Mesodermal cell (in vitro differentiated cells): Measurements from ENCODE around the gene OR51D1.

Experiments used
- H3K27ac ChIP-seq: 2 replicates; pipeline ENCODE4 v1.7.0; 2013; ENCODE audit warnings: mild to moderate bottlenecking, low read depth, low read length, moderate library complexity; ENCODE audit not compliant: severe bottlenecking
- H3K36me3 ChIP-seq: 2 replicates; pipeline ENCODE4 v1.7.1; 2013; ENCODE audit warnings: mild to moderate bottlenecking, low read length, moderate library complexity; ENCODE audit not compliant: control insufficient read depth, insufficient read depth
- H3K4me1 ChIP-seq: one replicate; pipeline ENCODE4 v1.7.1; 2013; ENCODE audit warnings: mild to moderate bottlenecking, low read length; ENCODE audit not compliant: insufficient read depth, control insufficient read depth, poor library complexity, severe bottlenecking
- H3K4me3 ChIP-seq: 2 replicates; pipeline ENCODE4 v1.7.0; 2013; ENCODE audit warnings: low read length, control low read depth, mild to moderate bottlenecking; ENCODE audit not compliant: insufficient read depth, poor library complexity, severe bottlenecking; ENCODE audit errors: extremely low read depth
- H3K9me3 ChIP-seq: 2 replicates; pipeline ENCODE4 v1.7.1; 2013; ENCODE audit warnings: mild to moderate bottlenecking, low read length, moderate library complexity; ENCODE audit not compliant: control insufficient read depth
- WGBS, 2 experiments: methylation state at CpG; one replicate each; pipeline ENCODE4 v1.1.5; 2013; ENCODE audit warnings: missing lambda C conversion rate in 2 of 2; ENCODE audit not compliant: insufficient coverage in 2 of 2; 5-methylcytosine and 5-hydroxymethylcytosine counted together

OR51D1 gene

DNA sequence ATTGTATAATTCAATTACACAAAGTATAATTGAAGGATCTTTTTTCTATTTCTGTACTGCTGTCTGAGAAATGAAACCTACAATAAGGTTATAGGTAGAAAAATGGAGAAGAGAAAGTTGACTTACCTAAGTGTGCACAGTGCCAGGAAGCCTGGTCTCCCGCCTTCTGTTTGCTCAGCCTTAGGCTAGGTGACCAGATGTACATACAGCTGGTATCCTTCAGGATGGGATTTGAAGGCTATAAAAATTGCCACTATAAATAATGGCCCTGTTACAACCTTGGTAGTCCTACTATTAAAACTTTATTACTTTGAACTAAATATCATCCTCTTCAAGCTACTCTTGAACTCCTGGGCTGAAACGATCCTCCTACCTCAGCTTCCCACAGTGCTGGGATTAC, 40.7 kb downstream of the OR51D1 start:
- 88 to 100% methylated on average over 1 of the region's 2 CpGs for WGBS, 2 experiments
- Histone ChIP-seq H3K27ac (no peak overlapping the region), H3K36me3 (no peaks in the 10 kb centered on the region)

DNA sequence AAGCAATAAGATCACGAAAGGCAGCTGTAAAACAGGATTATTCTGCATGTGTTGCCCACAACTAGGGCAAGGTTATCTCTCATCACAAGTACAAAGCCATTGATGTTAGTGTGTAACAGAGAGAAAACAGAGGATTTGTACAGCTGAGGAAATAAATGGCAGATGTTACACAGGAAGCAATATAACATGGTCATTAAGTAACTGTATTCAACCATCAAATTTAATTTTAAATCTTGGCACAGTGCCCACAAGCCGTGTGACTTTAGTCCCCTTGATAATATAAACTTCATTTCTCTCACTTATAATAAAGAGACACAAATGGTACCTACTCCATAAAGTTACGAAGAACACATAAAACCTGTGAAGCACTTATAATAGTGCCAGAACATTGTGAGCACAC, 43.1 kb downstream of the OR51D1 start:
- H3K27ac ChIP-seq: no peak overlapping the region
- 71 to 100% methylated on average over 1 of the region's 3 CpGs for WGBS, 2 experiments
- no peak overlapping the region for H3K4me3 ChIP-seq
- no peaks in the 10 kb centered on the region for H3K9me3 ChIP-seq
- no peaks in the 10 kb centered on the region for H3K36me3 ChIP-seq
- H3K4me1 ChIP-seq: no peaks in the 10 kb centered on the region

More for the DNA sequence above, 40.7 kb downstream of the OR51D1 start:
- Histone ChIP-seq H3K9me3 (no peaks in the 10 kb centered on the region), H3K4me1 (no peaks in the 10 kb centered on the region), H3K4me3 (no peak overlapping the region)

DNA sequence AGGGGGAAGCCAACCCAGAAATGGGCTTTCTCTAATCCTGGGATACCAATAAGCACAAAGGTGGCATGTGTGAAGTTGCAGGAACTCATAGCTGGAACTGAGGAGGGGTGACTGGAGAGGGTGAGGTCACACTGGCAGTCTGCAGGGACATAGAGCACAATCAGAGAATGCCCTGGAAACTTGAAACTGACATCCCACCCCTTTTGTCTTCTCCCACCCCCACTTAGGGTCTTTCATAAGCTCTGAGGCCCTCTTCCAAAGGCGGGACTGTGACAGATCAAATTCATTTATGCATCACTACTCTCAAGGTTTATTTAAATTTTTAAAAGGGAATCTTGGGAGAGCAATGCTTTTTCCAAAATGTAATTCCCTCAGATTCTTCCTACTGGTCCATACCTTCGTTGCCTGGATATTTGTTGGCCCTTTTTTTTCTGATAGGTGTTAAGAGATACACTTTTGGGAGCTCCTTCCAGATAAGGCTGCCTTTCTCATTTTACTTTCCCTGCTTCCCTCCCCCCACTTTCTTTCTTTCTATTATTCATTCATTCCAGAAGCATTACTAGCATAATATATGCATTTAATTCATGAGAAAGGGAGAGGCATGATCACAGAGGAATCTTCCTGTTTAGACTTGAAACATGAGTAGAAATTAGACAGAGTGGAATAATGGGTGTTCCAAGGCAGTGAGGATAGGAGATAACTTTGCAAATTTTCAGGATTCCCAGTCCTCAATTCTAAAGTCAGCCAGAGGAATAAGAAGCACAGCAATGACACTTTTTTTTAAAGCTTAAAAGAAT, 45.5 kb downstream of the OR51D1 start:
- Histone ChIP-seq H3K36me3 (no peaks in the 10 kb centered on the region), H3K27ac (no peak overlapping the region), H3K4me1 (no peaks in the 10 kb centered on the region), H3K4me3 (no peak overlapping the region), H3K9me3 (no peaks in the 10 kb centered on the region)
- no CpG with 5 or more reads among the region's 2 CpGs for WGBS, 2 experiments

DNA sequence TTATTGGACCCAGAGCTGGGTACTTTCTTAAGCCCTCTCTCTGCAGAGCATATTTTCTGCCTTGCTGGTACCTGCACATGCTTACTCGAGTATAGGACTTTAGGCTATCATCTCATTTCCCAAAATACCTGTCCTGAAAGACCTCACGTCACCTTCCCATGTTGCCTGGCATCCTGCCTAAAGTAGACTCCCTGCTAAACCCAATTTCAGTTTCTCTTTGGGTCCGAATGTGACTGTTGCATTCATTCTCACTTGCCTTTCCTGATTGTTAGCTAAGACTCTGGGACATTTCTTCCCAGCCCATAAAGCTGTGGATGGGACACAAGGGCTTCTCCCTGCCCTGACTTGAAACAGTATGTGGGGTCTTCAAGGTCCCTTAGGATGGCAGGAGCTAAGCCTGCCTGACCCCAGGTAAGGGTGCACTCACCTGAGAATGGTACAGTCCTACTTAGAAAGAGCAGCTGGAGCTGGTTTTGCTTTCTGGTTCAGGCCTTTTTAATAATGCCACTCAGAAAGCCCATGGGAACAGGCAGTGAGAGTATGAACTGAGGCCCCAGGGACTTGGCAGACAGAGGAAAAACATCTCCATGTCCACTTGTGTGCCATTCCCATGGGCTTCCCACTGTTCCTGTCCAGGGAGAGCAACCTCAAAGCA, 47.5 kb downstream of the OR51D1 start:
- WGBS, 2 experiments: 71 to 75% methylated on average over 3 of the region's 3 CpGs
- H3K4me3 ChIP-seq: no peak overlapping the region

More for the DNA sequence above, 47.5 kb downstream of the OR51D1 start:
- no peak overlapping the region for H3K27ac ChIP-seq
- no peaks in the 10 kb centered on the region for H3K36me3 ChIP-seq
- no peaks in the 10 kb centered on the region for H3K9me3 ChIP-seq
- no peaks in the 10 kb centered on the region for H3K4me1 ChIP-seq
